GM21717 (cell line): ENCODE measurements around the gene DDX11.
"Not testable (repeated sequence)": the region's sequence is repeated elsewhere in the genome, so short reads cannot be mapped to it uniquely, and the experiment has no call there.

Source experiments
- ATAC-seq: cut with Tn5 transposase; IDR thresholded peaks from one replicate; pipeline ENCODE4 v1.9.1; 2021; ENCODE audit warnings: mild to moderate bottlenecking, moderate library complexity; ENCODE audit not compliant: unreplicated experiment

The DDX11 gene

DNA sequence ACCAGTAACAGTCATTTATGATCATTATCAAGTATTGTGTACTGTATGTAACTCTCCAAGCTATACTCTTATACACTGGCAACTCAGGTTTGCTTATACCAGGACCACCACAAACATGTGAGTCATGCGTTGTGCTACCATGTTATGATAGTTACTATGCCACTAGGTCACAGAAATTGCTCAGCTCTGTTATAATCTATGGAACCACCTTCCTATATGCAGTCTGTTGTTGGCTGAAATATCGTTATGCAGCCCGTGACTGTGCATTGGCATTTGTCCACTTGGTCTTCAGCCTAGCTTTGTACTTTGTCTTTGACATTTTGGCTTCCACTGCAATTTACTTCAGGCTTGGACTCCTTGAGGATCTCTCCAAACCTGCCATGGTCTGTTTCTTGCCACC, 7.5 kb upstream of the DDX11 start:
- ATAC-seq: not testable (repeated sequence)

- not testable (repeated sequence) for ATAC-seq
These were observed 6.0 kb upstream of the DDX11 start for GRCh38 chr12:31067656-31068055.

DNA sequence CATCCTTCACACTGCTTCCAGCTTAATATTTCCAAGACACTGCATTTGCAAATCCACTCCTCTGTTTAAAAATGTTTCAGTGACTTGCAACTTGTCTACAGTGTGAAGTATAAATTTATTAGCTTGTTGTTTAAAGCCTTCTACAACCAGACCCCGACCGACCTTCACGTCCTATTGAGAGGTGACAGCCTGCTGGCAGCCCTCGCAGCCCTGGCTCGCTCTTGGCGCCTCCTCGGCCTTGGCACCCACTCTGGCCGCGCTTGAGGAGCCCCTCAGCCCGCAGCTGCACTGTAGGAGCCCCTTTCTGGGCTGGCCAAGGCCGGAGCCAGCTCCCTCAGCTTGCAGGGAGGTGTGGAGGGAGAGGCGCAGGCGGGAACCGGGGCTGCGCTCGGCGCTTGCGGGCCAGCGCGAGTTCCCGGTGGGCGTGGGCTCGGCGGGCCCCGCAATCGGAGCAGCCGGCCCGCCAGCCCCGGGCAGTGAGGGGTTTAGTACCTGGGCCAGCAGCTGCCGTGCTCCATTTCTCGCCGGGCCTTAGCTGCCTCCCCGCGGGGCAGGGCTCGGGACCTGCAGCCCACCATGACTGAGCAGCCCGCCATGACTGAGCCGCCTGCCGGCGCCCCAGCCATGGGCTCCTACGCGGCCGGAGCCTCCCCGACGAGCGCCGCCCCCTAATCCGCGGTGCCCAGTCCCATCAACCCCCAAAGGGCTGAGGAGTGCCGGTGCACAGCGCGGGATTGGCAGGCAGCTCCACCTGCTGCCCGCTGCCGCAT, 2.5 kb upstream of the DDX11 start:
- not testable (repeated sequence) for ATAC-seq

DNA sequence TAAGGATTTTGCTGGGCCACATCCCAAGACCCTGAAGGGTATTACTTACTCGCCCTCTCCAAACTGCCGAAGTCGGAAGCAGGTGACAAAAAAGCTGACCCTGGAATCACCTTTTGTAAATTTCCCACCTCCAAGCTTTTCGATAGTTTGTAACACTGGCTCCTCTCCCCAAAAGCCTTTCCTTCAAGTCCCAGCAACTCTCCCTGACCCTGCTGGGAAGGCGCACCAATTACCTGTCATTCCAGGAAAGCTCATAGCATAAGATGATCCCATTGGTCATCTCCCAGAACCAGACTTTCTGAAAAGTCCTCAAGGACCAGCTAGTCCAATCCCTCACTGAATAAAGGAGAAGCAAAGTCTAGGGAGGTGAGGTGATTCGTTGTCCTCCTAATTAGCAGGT, 698 bp upstream of the DDX11 start:
- ATAC-seq: not testable (repeated sequence)

DNA sequence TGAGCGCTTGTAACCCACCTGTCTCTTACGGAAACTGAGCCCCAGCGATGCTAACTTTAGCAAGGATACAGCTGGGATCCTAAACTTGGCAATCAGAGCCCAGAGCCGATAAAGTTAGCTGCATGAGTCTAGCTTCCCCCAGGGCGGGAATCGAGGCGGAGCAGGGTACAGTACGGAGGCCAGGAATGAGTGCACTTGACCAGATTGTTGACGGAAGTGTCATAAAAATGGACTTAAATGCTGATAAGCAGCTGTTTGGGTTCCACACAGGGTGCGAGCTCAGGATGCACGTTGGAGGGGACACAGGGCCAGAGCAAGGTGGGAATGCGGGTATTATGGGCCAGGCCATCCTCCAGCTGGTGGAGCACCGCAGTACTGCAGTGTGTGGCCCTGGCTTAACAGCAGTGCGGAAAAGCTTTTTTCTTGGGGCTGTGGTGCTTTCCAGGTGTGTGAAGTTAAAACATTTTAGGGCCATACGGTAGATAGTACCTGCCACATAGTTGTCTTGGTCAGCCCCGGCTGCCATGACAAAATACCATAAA, 744 bp downstream of the DDX11 start:
- peak; percentile 37 for ATAC-seq

- ATAC-seq: not testable (repeated sequence)
These were observed 2.5 kb downstream of the DDX11 start for GRCh38 chr12:31076150-31076549.

GRCh38 chr12:31077095-31077494, 3.4 kb downstream of the DDX11 start:
- ATAC-seq: not testable (repeated sequence)

- not testable (repeated sequence) for ATAC-seq
These were observed 4.3 kb downstream of the DDX11 start for GRCh38 chr12:31077998-31078397.

GRCh38 chr12:31079421-31079820, 5.8 kb downstream of the DDX11 start:
- not testable (repeated sequence) for ATAC-seq

GRCh38 chr12:31080221-31080620, 6.6 kb downstream of the DDX11 start:
- not testable (repeated sequence) for ATAC-seq

DNA sequence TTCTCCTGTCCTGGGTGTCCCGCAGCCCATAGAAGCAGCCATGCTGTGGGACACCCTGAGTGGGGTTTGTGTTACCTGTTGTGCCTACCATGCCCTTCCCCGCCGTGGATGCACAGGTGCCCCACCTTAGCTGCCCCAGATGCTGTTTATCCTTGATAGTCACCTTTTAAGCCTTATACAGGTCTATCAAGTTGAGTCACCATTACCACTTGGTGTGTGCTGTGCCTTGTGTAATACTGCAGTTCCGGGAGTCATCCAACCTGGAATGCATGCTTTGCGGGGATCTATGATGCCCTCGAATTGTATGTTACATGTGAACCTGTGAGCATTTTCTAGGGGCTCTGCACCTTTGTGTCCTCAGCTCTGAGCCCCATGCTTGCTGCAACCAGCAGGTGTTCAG, 7.6 kb downstream of the DDX11 start:
- not testable (repeated sequence) for ATAC-seq

DNA sequence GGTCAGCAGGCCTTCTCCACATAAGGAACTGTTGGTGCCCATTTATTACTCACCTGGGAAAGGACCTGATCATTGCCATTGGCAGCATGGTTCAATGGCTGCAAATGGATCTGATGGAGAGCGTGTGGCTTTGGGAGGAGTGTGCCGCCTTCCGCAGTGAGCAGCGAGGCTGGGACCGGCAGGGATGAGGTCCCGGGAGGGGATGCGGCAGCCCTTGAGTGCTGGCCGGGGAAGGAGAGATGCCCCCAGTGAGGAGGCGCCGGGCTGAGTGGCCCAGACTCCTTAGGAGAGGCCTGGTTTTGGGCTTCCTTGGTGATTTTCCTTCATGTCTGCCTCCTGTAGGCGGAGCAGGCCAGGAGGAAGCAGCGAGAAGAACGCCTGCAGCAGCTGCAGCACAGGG, 10.6 kb downstream of the DDX11 start:
- not testable (repeated sequence) for ATAC-seq

GRCh38 chr12:31086032-31086431, 12.4 kb downstream of the DDX11 start:
- ATAC-seq: not testable (repeated sequence)

DNA sequence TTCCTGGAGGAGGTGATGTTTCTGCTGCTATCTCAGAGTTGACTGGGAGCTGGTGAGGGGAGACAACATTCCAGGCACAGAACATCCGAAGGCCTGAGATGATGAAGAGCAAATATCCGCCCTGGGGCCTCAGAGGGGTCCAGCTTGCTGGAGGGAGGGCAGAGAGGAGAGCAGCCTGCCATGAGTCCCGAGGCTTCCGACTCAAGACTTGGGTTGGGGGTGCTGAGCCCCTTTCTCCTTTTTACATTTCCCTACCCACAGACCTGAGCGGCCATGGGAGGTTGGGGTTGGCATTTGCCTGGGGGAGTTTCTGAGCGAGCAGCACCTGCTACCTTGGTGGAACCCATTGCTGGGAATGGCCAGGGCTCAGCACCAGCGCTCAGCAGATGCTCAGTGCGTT, 13.8 kb downstream of the DDX11 start:
- ATAC-seq: not testable (repeated sequence)

DNA sequence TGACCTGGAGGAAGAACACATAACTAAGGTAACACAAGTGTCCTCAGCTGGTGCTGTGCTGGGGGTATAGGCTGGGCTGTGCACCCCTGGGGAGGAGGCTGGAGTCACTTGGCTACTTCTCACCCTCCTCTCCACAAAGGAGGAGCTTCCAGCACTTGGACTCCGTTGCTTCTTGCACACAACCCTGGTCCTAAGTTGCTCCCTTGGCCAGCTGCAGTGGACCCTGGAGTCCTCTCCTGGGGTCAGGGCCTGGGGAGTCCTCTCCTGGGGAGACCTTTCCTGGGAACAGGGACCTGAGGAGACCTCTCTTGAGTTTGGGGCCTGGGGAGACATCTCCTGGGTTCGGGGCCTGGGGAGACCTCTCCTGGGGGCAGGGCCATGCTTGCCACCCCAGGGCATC, 14.3 kb downstream of the DDX11 start:
- not testable (repeated sequence) for ATAC-seq

- no peak for ATAC-seq
These were observed 15.4 kb downstream of the DDX11 start for GRCh38 chr12:31089072-31089471.

DNA sequence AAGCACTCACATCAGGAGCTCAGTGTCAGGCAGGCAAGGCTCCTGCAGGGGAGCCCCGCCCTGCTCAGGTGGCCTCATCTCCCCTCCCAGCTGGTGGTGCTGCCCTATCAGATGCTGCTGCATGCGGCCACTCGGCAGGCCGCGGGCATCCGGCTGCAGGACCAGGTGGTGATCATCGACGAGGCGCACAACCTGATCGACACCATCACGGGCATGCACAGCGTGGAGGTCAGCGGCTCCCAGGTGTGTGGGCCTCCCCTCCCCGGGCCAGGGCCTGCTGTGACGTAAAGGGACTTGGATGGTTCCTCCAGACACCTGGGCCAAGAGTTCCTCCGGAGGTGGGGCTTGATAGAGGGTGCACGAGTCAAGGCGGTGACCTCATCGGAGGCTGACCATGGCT, 18.0 kb downstream of the DDX11 start:
- ATAC-seq: not testable (repeated sequence)

GRCh38 chr12:31092718-31093117, 19.1 kb downstream of the DDX11 start:
- ATAC-seq: not testable (repeated sequence)

DNA sequence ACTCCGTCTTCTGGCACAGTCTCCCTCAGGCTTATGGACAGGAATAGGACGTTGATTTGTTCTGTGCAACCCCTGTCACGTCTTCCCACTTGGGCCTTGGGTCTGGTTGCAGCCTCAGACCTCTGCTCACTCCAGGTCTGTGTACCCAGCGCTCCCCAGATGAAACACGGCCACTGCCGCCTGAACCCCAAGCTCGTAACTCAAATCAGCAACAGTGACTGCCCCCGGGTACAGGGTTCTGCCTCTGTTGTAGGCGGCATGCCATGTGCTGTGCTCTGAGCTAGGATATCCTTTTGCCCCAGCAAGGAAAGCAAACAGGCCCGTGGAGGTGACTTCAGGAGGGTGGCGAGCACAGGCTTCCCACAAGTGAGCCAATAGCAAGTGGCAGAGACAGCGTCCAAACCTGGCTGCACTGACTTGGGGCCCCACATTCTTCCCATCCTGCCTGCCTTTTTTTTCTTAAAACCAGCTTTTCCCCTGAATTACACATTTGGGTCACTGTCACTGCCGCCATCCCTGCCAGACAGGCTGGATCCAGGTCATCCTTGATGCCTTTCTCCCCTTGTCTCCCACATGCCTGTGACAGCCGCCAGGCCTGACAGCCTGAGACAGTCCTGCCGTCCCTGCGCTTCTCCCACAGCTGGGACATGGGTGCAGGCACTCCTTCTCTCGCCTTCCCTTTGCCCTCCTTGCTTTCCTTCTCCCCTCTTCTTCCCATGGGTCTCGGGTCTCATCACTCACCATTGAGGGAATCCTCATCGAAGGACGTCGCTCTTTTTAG, 21.6 kb downstream of the DDX11 start:
- ATAC-seq: not testable (repeated sequence)

DNA sequence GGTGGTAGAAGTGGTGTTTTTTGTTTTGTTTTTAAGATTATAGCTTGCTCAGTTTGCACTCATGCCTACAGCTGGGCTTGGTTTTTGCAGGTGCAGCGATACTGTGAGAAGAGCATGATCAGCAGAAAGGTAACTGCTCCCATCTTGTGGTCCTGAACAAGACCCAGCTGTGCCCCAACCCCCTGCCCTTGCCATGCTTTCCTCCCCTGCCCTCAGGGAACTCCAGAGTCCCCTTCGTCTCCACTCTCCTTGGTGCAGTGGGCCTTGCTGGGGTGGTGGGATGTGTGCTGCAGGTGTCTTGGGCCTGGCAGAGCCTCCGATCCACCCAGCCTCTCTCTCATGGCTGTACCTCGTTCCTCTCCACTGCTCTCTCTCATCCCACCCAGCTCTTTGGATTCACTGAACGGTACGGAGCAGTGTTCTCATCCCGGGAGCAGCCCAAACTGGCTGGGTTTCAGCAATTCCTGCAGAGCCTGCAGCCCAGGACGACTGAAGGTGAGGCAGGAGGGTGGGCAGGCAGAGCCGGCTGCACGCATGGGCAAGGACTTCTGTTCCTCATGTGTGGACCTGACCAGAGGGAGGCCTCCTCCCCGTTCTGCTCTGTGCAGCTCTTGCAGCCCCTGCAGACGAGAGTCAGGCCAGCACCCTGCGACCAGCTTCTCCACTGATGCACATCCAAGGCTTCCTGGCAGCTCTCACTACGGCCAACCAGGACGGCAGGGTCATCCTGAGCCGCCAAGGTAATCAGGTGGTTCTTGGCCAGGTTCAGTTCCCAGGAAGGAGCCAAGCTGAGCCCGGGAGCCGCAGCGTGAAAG, 22.8 kb downstream of the DDX11 start:
- ATAC-seq: not testable (repeated sequence)

GRCh38 chr12:31097819-31098218, 24.2 kb downstream of the DDX11 start:
- ATAC-seq: not testable (repeated sequence)
